HFFc6 (cell line): Measurements from ENCODE around the gene HOXD4. TPM values are rescaled to one million over a fixed set of nuclear protein-coding genes. Genes with fewer than 3 reads are reported as not detected.

Experiments
- DNase-seq: peaks from one replicate; pipeline ENCODE4 v3.0.0-alpha.2; 2018
- H3K27ac Mint-ChIP-seq: 2 replicates; pipeline ENCODE4 v1.8.0; 2020; ENCODE audit warnings: mild to moderate bottlenecking, mixed read lengths
- H3K27me3 Mint-ChIP-seq: 2 replicates; pipeline ENCODE4 v1.8.0; 2021; ENCODE audit warnings: mild to moderate bottlenecking, moderate library complexity, mixed read lengths; ENCODE audit not compliant: insufficient read depth
- H3K36me3 Mint-ChIP-seq: 2 replicates; pipeline ENCODE4 v1.8.0; 2021; ENCODE audit warnings: low read depth, mixed read lengths
- H3K4me1 Mint-ChIP-seq: 2 replicates; pipeline ENCODE4 v1.8.0; 2020; ENCODE audit warnings: low read depth, mixed read lengths
- H3K4me3 Mint-ChIP-seq: 2 replicates; pipeline ENCODE4 v1.8.0; 2020; ENCODE audit warnings: mild to moderate bottlenecking, moderate library complexity, mixed read lengths
- H3K9me3 Mint-ChIP-seq: 2 replicates; pipeline ENCODE4 v1.8.0; 2020; ENCODE audit warnings: mild to moderate bottlenecking, mixed read lengths
- total RNA-seq, 6 experiments: library from RNA; stranded (reverse); fragmentation: NEBNext Ultra II Directional; extraction: Animal tissue kit (Norgen Biotek cat#: 25700); gene quantifications; 2 replicates in 1 of 6; 3 replicates in 5 of 6; pipeline ENCODE4 v1.2.3, GENCODE V29; 2021
- TF ChIP-seq, protein P1 (sequence below): fragments of 200-600 bp; sonication (generic); IDR thresholded peaks from 2 replicates; pipeline ENCODE4 v1.5.0; 2021; ENCODE audit warnings: antibody characterized with exemption, mild to moderate bottlenecking

HOXD4 gene
- total RNA-seq, 6 experiments from 2014 or later = 0.40 to 0.69 (median 0.57) TPM; not detected in 2

- H3K9me3 Mint-ChIP-seq = no peaks in the 10 kb centered on the region
- no peak overlapping the region for H3K27ac Mint-ChIP-seq
- TF ChIP-seq, protein P1, sequence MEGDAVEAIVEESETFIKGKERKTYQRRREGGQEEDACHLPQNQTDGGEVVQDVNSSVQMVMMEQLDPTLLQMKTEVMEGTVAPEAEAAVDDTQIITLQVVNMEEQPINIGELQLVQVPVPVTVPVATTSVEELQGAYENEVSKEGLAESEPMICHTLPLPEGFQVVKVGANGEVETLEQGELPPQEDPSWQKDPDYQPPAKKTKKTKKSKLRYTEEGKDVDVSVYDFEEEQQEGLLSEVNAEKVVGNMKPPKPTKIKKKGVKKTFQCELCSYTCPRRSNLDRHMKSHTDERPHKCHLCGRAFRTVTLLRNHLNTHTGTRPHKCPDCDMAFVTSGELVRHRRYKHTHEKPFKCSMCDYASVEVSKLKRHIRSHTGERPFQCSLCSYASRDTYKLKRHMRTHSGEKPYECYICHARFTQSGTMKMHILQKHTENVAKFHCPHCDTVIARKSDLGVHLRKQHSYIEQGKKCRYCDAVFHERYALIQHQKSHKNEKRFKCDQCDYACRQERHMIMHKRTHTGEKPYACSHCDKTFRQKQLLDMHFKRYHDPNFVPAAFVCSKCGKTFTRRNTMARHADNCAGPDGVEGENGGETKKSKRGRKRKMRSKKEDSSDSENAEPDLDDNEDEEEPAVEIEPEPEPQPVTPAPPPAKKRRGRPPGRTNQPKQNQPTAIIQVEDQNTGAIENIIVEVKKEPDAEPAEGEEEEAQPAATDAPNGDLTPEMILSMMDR = no peak
- peaks cover 17% of the 10 kb centered on the region; the same call in 1 of the 2 replicates for H3K4me1 Mint-ChIP-seq
- H3K27me3 Mint-ChIP-seq = peaks cover 65% of the 10 kb centered on the region
- no peaks in the 10 kb centered on the region; the same call in 1 of the 2 replicates for H3K36me3 Mint-ChIP-seq
- DNase-seq = no peak
- no peak overlapping the region; the same call in 1 of the 2 replicates for H3K4me3 Mint-ChIP-seq
Measured at GRCh38 chr2:176148751-176149421, 2.5 kb upstream of the HOXD4 start.

GRCh38 chr2:176149481-176149938 lies 1.8 kb upstream of the HOXD4 start:
- Mint-ChIP-seq H3K27me3 (peaks cover 72% of the 10 kb centered on the region), H3K27ac (no peak overlapping the region), H3K4me3 (no peak overlapping the region), H3K36me3 (no peaks in the 10 kb centered on the region; the same call in 1 of the 2 replicates), H3K4me1 (peaks cover 17% of the 10 kb centered on the region; the same call in 1 of the 2 replicates), H3K9me3 (no peaks in the 10 kb centered on the region)
- DNase-seq = no peak
- TF ChIP-seq, protein P1 = no peak

- H3K4me3 Mint-ChIP-seq = no peak overlapping the region
- no peaks in the 10 kb centered on the region for H3K9me3 Mint-ChIP-seq
- no peaks in the 10 kb centered on the region; the same call in 1 of the 2 replicates for H3K36me3 Mint-ChIP-seq
- peaks cover 17% of the 10 kb centered on the region; the same call in 1 of the 2 replicates for H3K4me1 Mint-ChIP-seq
- peaks cover 73% of the 10 kb centered on the region for H3K27me3 Mint-ChIP-seq
- no peak overlapping the region for H3K27ac Mint-ChIP-seq
- DNase-seq = no peak
- TF ChIP-seq, protein P1 = no peak
Measured at GRCh38 chr2:176149939-176150583, 1.3 kb upstream of the HOXD4 start.

- H3K9me3 Mint-ChIP-seq = no peaks in the 10 kb centered on the region
- H3K27ac Mint-ChIP-seq = no peak overlapping the region
- no peak overlapping the region; the same call in 1 of the 2 replicates for H3K4me3 Mint-ChIP-seq
- H3K36me3 Mint-ChIP-seq = no peaks in the 10 kb centered on the region; the same call in 1 of the 2 replicates
- TF ChIP-seq, protein P1 = no peak
- peaks cover 17% of the 10 kb centered on the region; the same call in 1 of the 2 replicates for H3K4me1 Mint-ChIP-seq
- H3K27me3 Mint-ChIP-seq = peaks cover 71% of the 10 kb centered on the region
- DNase-seq = no peak
Measured at GRCh38 chr2:176150584-176151441, 537 bp upstream of the HOXD4 start.
